Stimulated activated CD4-positive, alpha-beta T cell treated with anti-CD3 and anti-CD28 coated beads, Interleukin-15, amount 100 ng/mL, for 48 hours (primary cell): ENCODE measurements around the gene GRK4.

ENCODE experiments used
- DNase-seq, 2 donors: peaks; one replicate each; pipeline ENCODE4 v3.0.0-alpha.2; 2020; ENCODE audit warnings: low read depth in 2 of 2

GRK4 gene

DNA sequence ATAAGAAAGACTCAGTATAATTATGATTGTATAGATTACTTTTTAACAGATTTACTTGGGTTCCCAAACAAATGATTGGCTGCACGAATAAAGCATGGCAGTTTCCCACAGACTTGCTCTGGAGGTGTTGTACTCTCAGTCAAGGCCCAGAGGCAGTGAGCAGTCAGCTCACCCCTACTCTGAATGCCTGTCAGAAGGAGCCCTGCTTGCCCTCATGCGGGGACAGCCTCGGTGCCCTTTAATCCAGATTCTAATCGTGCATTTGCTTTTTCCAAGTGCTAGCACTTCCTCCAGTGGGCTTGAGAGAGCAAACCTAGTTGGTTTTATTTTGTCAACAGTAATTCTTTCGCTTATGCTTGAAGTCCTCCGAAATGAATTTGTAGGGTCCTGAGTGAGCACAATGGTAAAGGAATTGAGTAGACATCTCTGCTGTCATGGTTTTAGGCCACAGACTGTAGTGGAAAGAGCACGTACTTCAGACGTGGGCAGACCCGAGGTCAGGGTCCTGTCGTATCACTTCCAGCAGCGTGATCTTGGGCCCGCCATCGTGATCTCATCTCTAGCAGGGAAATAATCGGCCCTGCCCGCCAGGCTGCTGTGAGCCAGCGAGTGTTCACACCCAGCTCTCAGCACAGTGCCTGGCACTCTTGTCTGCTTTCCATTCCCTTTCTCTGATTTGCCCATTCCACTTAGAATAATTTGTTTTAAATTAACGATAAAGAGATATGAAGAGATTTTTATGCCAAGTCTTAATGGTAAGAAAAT, 48.3 kb downstream of the GRK4 start:
- no peak for DNase-seq

DNA sequence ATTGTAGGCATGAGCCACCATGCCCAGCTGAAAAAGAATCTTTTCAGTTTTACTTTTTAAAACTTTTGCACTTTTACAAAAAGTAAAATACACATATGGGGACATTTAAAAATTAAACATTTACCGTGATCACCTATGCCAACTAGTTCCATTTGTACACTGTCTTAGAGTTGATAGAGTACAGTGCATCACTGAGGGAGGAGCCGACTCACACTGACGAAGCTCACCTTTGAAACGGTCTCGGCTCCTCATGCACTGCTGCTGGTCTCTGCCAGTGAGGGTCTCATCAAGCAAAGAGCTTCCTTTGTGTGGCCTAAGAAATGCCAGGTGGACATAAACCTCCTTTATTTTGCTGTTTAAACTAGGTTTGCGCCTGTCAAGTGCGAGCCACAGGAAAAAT, 50.0 kb downstream of the GRK4 start:
- DNase-seq = no peak

DNA sequence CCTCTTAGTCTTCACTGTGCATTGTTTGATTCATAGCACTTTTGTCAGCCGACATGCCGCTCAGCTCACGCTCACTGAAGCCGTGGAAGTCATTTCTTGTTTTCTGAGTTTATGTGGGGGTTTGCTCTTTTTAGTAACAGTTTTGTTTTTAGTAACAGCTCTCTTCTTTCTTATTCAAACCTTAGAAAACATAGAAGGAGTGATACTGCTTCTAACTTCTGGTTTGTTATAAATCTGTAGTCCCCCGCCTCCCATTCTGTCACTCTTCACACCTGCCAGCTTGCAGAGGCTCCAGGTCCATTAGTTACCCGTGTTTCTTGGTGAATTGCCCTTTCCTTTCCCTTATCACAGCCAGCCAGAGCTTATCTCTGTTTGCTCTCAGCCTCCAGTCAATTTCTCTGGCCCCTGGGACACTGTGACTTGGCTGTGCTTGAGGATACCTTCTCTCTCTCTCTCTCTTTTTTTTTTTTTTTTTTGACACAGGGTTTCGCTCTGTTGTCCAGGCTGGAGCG, 50.5 kb downstream of the GRK4 start:
- DNase-seq = peak; percentile 10 to 33

DNA sequence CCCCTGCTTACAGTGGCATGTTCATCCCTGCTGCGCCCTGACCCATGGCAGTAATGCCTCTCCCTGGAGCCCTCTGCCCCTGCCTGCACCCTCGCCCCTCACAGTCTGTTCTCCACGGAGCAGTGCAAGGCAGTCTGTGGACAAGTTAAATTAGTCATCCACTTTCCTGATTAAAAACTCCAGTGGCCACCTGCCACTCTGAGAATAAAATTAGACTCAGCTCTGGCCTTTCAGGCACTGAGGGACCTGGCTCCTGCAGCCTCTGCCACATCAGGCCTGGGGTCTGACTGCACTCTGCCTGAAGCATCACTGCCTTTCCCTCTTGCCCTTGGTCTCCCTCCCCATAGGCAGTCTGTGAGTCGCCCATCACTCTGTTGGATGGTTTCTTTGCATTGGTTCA, 53.6 kb downstream of the GRK4 start:
- DNase-seq = no peak

DNA sequence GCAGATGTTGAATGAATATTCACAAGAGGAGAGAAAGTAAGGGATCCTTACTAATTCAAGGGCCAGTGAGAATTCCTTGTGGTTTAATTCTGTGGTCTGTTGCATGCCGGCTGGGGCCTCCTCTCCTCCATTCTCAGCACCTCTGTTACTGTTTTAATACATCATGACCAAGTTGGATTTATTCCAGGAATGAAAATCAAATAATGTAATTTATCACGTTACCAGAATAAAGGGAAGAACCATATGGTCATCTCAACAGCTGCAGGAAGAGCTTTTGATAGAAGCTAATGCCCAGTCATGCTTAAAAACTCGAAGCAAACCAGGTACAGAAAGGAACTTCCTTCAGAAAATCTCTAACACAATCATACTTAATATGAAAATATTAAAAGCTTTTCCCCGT, 54.1 kb downstream of the GRK4 start:
- DNase-seq = no peak

DNA sequence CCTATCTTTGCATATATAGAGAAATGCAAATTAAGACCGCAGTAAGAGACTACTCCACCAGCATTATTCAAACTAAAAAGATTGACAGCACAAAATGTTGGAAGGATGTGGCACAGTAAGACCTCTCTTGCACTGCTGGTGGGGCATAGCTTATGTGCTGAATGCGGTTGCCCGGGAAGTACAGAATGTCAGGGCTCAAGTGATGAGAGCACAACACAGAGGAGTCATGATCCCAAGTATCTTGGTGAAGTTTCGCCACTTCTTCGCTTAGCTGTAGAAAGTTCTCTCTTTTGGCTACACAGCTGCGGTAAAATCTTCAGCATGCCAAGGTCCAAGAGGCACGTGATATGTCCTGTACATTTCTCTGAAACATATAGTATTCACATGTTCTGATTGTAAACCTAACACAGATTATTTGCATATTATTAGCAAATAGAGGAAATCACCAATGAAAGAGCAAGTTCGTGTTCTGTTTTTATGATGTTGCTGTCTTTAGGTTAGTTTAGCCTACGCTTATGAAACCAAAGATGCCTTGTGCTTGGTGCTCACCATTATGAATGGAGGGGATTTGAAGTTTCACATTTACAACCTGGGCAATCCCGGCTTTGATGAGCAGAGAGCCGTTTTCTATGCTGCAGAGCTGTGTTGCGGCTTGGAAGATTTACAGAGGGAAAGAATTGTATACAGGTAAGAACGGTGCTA, 55.9 kb downstream of the GRK4 start:
- DNase-seq = no peak

GRCh38 chr4:3021127-3021526, 57.8 kb downstream of the GRK4 start:
- DNase-seq = no peak

DNA sequence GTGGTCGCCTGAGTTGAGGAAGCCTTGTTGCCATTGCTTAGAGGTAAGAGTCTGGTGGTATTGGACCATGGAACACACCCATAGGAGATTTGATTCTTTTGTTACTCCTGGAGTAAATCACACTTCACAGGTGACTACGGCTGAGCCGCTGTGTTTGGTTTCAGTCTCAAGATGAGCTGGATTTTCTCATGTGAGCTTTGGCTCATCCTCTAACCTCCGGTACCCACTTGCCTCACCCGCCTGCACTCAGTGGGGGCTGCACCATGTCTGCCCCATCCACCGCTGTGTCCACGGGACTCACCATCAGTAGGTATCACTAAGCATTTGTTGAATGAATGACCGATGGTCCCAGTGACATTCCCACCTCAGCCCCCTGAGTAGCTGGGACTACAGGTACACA, 58.3 kb downstream of the GRK4 start:
- DNase-seq = no peak

- DNase-seq = no peak
These were observed 58.7 kb downstream of the GRK4 start for GRCh38 chr4:3022112-3022511.

GRCh38 chr4:3022651-3023050, 59.3 kb downstream of the GRK4 start:
- no peak for DNase-seq

DNA sequence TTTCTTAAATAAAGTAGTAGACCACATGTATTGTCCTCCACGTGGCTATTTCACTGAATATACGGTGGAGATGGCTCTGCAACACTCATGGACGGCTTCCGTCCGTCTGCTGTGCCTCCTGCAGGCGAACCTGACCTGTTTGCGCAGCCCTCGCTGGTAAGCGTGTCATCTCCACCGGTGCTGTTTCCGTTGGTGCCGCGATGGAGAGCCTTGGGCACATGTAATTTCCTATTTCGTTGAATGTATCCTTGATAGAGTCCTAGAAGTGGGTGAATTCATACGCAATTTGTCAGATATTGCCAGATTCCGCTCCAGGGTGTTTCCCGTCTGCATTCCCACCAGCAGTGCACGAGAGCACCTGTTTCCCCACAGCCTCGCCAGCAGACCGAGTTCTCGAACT, 62.5 kb downstream of the GRK4 start:
- no peak for DNase-seq

DNA sequence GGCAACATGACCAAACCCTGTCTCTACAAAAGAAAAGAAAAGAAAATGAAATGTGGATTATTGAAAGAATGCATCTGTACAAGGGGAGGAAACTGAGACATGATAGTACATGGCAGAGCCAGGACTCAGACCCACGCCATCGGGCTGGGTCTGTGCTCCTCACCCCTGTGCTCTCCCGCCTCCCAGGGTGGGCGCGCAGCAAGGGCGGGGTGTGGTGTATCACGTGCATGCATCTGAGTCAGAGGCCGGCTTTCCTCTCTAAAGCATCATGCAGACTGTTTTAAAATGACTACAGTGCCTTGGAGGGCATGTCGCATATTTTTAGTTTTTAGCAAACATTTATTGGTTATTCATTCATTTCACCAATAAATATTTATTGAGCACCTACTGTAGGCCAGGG, 63.2 kb downstream of the GRK4 start:
- no peak for DNase-seq

- DNase-seq = no peak
These were observed 66.1 kb downstream of the GRK4 start for GRCh38 chr4:3029464-3029863.

DNA sequence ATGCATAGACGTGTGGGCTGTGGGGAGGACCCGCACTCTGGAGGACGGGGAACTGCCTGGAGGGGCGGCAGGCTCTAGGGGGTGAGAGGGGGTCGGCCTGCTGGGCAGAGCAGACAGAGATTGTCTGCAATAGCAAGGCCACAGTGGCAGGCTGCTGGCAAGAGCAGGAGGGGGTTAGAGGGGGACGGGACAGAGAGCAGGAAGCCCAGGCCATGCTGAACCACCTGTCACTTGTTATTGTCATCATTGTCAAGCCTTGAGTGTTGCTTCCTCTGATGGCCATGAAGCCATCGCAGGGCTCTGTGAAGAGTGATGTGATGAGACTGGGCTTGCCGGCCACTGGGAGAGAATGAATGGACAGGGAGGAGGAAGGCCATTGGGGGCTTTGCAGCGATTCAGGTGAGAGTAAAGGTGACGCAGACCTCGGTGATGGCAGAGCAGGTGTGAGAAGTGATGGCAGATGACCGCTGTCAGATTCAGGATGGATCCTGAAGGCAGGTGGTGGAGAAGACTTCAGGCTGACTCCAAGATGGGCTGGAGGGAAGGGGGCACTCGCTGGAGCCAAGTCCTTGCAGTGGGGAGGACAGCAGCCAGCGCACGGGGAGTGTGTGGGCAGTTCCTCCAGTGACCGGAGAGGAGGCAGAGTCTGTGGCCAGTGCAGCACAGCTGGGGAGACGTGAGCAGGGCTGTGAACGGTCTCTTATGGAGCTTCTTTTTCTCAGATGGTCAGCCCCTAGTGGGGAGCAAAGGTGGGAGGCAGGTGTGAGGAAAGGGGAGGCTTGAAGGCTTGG, 67.4 kb downstream of the GRK4 start:
- DNase-seq = no peak

DNA sequence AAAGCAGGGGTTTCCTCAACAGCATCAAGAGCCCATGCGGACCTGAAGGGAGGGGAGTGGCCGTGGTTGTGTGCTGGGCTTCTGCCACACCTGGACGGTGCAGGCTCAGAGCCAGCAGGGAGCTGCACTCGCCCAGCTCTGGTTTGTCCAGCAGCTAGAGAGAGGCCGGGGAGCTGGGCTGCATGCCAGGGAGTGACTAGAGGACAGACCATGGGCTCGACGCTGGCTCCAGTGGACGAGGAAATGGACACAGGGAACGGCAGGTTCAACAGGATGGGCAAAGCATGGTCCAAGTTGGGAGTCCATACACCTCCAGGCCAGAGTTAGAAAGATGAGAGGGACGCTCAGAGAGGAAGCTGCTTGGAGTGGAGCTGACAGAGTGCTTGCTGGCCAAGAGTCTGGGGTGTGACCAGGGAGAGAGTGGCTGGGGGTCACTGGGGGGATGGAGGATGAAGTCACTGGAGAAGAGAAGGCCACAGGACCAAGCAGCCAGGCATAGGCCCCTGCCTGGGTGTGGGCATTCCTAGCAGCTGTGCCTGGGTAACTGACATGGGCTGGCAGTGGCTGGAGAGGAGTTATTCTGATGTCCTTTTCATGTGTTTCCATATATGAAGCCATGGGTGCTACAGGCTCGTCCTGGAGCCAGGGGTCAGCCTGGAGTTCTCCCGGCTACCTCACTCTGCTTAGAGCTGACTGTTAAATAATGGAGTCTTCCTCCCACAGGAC, 68.1 kb downstream of the GRK4 start:
- no peak for DNase-seq

DNA sequence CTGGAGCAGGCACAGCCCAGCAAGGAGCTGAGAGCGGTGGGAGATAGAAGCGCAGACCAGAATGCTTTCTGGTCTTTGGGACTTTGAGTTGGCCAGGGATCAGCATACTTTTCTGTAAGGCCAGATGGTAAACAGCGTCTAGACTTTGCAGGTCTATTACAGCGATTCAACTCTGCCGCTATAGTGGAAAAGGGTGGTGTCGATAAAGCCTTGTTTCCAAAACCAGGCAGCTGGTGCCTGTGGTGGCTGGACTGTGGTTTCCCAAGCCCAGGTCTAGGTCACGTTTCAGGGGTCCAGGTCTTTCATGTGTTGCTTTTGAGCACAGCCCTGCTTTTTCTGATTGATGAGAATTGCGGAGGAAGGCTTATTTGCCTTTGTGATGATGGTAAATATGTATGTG, 70.9 kb downstream of the GRK4 start:
- DNase-seq = no peak

DNA sequence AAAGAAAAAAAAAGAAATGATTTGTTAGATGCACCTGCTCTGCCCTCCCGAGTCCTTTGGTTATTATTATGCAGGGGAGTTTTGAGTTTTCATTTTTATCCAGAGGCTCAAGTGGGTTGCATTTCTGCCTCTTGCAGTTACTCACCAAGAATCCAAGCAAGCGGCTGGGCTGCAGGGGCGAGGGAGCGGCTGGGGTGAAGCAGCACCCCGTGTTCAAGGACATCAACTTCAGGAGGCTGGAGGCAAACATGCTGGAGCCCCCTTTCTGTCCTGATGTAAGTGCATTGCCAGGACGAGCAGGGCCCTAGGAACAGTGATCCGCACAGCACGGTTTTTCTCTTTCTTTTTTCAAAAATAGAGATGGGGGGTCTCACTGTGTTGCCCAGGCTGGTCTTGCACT, 71.9 kb downstream of the GRK4 start:
- no peak for DNase-seq

GRCh38 chr4:3035674-3036073, 72.3 kb downstream of the GRK4 start:
- no peak for DNase-seq

DNA sequence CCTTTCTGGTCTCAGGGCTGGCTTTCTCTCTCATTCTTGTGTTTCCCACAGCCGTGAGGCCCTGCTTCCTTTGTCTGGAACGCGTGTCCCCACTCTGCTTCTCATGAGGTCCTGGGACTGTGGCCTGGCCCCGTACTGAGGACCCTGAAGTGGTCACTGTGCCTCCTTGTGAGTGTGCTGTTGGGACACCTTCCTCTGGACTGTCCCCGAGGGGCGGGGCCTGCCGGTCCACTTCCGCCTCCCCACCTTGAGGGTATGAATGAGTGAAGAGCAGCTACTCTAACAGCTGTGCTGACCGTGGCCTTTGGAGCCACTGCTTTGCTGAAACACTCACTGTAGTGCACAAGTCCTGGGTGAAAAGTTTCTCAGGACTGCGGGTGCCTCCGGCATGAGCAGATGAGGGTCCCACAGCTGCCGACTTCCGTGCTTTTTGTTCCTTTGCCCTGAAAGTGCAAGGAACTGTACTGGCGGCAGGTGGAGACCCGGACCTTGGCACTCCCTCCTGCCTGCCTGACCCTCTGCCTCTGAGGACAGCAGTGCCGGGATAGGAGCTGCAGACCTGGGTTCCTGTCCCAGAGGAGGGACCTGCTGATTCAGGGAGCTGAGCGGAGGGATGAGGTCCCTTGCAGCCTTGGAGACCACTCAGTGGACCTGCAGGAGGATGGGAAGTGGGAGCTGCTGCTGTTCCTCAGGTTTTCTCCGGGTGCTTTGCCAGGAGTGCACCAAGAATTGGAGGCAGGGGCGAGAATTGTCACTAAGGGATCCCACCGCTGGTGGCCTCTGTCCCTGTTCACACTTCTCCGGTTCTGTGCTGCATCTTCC, 73.0 kb downstream of the GRK4 start:
- DNase-seq = no peak

DNA sequence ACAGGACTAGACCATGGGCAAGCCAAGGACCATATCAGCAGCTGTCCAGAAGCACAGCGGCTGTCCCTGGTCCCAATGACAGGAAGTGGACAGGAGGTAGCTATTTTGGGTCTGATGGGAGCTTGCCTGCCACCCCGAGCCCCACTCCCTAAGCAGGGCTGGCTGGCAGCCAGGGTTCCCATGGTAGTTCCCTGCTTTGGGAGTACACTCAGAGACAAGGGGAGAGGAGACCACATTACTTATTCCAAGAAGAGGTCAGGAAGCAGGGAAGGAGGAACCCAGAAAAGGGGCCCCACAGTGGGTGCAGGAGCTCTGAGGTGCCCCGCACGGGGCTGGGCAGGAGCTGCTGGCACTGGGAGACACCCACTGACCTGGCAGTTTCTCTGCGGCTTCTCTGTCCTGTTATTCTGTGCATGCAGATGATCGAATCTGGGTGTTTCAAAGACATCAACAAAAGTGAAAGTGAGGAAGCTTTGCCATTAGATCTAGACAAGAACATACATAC, 74.6 kb downstream of the GRK4 start:
- DNase-seq = no peak
